ENCODE data around the gene PSG7.
"Not testable (repeated sequence)": the region's sequence is repeated elsewhere in the genome, so short reads cannot be mapped to it uniquely, and the experiment has no call there.

GRCh38 chr19:42937107-42937506 lies at the start of gene PSG7:
- TF ChIP-seq, protein P1, sequence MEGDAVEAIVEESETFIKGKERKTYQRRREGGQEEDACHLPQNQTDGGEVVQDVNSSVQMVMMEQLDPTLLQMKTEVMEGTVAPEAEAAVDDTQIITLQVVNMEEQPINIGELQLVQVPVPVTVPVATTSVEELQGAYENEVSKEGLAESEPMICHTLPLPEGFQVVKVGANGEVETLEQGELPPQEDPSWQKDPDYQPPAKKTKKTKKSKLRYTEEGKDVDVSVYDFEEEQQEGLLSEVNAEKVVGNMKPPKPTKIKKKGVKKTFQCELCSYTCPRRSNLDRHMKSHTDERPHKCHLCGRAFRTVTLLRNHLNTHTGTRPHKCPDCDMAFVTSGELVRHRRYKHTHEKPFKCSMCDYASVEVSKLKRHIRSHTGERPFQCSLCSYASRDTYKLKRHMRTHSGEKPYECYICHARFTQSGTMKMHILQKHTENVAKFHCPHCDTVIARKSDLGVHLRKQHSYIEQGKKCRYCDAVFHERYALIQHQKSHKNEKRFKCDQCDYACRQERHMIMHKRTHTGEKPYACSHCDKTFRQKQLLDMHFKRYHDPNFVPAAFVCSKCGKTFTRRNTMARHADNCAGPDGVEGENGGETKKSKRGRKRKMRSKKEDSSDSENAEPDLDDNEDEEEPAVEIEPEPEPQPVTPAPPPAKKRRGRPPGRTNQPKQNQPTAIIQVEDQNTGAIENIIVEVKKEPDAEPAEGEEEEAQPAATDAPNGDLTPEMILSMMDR (IDR thresholded peaks at IDR 0.05; ENCODE audit: insufficient read depth, low read length, poor library complexity, severe bottlenecking) = not testable (repeated sequence)
- not testable (repeated sequence) for TF ChIP-seq EZH2phosphoT487 (conservative IDR thresholded peaks at IDR 0.05; ENCODE audit: low read length)

Measured in SU-DHL-6 (cell line).